Fibroblast of pulmonary artery (primary cell): Measurements from ENCODE around the gene NQO1.
A peak's percentile ranks its signal among the peaks of the same experiment; 100 is the strongest.

Source experiments
- DNase-seq: peaks from one replicate; pipeline ENCODE4 v3.0.0-alpha.2; 2010; ENCODE audit warnings: low read depth
- H3K4me3 ChIP-seq: replicated peaks from 2 replicates; pipeline ENCODE4 v1.5.1; 2011; ENCODE audit warnings: low read depth, mild to moderate bottlenecking, control low read depth, low read length, moderate library complexity
- TF ChIP-seq, protein P1 (sequence below): IDR thresholded peaks from 2 replicates; pipeline ENCODE4 v1.5.1; 2011; ENCODE audit warnings: mild to moderate bottlenecking, control low read depth, low read length, inconsistent platforms; ENCODE audit errors: missing control alignments

Gene NQO1

GRCh38 chr16:69706975-69707340 lies 19.4 kb downstream of the NQO1 start:
- no peak overlapping the region for H3K4me3 ChIP-seq
- TF ChIP-seq, protein P1, sequence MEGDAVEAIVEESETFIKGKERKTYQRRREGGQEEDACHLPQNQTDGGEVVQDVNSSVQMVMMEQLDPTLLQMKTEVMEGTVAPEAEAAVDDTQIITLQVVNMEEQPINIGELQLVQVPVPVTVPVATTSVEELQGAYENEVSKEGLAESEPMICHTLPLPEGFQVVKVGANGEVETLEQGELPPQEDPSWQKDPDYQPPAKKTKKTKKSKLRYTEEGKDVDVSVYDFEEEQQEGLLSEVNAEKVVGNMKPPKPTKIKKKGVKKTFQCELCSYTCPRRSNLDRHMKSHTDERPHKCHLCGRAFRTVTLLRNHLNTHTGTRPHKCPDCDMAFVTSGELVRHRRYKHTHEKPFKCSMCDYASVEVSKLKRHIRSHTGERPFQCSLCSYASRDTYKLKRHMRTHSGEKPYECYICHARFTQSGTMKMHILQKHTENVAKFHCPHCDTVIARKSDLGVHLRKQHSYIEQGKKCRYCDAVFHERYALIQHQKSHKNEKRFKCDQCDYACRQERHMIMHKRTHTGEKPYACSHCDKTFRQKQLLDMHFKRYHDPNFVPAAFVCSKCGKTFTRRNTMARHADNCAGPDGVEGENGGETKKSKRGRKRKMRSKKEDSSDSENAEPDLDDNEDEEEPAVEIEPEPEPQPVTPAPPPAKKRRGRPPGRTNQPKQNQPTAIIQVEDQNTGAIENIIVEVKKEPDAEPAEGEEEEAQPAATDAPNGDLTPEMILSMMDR, result no peak
- DNase-seq, result no peak

DNA sequence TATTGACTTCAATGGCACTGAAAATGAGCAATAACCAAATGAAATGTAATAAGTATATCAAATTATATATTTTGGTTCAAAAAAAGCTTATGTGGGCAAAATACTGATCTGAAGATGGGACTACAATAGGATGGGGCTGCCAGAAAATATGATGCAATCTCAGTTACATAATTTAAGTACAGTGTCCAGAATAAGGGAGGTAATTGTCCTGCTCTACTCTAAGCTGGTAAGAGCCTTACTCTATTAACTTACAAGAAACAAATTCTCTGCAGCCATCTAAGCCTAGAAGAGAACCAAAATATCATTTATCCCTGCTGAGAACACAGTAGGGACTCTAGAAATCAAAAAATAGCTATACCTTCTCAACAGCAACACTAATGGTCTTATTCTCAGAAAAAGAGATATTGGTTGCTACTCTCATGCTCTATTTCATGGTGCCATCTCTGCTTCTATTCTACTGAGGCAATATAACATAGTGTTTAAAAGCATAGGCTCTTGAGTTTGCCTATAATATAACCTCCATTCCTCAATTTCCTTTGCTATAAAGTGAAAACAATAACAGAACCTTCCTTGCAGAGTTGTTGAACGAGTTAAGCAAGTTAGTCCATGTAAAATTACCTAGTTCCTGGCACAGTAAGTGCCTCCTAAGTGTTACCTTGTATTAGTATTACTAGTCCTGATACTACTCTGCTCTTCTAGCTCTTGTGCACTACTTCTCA lies 19.9 kb downstream of the NQO1 start:
- H3K4me3 ChIP-seq, result no peak overlapping the region
- DNase-seq, result peak; percentile 73
- TF ChIP-seq, protein P1, result no peak

GRCh38 chr16:69703638-69704037 lies 22.7 kb downstream of the NQO1 start:
- DNase-seq, result peak; percentile 74
- H3K4me3 ChIP-seq, result no peak overlapping the region
- TF ChIP-seq, protein P1, result no peak

- no peak for DNase-seq
- TF ChIP-seq, protein P1, result no peak
- no peak overlapping the region for H3K4me3 ChIP-seq
Measured at GRCh38 chr16:69701866-69702265, 24.5 kb downstream of the NQO1 start.

DNA sequence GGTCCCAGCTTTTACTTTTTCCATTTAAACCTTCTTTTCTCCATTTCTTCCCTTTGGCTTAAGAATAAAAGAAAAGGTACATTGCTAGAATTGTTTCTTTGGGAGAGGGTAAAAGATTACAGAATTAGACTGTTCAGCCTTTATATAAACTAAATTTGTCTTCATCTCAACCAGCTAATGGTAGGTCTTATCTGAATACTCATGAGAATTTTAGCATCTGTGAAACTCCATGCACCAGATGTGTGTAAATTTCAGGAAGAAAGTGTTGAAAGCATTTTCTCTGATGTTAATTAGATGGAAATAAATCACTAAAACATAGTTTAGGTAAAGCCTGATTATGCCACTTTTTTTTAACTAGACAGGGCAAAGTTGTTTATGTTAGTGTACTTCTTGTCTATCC lies 24.9 kb downstream of the NQO1 start:
- no peak for DNase-seq
- no peak overlapping the region for H3K4me3 ChIP-seq
- TF ChIP-seq, protein P1, result no peak

GRCh38 chr16:69699915-69700314 lies 26.4 kb downstream of the NQO1 start:
- TF ChIP-seq, protein P1, result no peak
- H3K4me3 ChIP-seq, result no peak overlapping the region
- no peak for DNase-seq

DNA sequence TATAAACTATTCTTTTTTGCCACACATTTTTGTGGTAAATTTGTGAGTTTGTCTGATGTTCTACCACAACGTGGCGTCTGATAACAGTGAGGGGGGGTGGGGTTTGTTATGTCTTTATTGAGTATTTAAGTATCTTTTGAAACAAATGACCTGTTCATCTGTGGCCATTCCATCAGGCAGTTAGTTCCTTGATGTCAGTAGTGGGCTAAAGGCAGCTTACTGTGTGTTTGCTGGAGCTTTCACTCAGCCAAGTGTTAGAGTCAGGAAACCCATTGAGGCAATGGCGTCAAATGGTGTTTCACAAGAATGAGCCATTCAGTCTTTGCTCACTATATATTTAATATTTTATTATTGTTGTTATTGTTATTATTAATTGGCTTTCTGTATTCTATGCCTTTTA lies 28.0 kb downstream of the NQO1 start:
- TF ChIP-seq, protein P1, result no peak
- H3K4me3 ChIP-seq, result no peak overlapping the region
- no peak for DNase-seq
